Measurements from ENCODE around the gene UBR4.

UBR4 gene

DNA sequence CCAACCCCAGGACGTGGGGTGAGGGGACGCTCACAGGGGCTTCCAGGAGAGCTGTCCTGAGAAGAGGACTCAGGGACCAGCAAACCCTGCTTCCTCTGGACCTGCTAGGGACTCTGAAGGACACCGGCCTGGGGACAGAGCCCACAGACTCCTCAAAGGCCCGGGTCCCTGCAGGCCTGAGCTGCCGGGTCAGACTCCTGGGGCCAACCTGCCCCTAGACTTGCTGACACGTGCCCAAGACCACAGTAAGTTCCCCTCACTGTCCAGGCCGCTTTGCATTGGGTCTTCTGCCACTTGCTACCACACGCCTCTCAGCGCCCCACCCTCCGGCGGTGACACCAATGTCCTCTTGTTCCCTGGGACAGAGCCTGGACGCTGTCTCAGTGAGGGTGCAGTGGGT lies 146.9 kb downstream of the UBR4 start:
- H3K27ac ChIP-seq = no peak overlapping the region
- TF ChIP-seq, protein P1, sequence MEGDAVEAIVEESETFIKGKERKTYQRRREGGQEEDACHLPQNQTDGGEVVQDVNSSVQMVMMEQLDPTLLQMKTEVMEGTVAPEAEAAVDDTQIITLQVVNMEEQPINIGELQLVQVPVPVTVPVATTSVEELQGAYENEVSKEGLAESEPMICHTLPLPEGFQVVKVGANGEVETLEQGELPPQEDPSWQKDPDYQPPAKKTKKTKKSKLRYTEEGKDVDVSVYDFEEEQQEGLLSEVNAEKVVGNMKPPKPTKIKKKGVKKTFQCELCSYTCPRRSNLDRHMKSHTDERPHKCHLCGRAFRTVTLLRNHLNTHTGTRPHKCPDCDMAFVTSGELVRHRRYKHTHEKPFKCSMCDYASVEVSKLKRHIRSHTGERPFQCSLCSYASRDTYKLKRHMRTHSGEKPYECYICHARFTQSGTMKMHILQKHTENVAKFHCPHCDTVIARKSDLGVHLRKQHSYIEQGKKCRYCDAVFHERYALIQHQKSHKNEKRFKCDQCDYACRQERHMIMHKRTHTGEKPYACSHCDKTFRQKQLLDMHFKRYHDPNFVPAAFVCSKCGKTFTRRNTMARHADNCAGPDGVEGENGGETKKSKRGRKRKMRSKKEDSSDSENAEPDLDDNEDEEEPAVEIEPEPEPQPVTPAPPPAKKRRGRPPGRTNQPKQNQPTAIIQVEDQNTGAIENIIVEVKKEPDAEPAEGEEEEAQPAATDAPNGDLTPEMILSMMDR (conservative IDR thresholded peaks at IDR 0.05) = no peak

DNA sequence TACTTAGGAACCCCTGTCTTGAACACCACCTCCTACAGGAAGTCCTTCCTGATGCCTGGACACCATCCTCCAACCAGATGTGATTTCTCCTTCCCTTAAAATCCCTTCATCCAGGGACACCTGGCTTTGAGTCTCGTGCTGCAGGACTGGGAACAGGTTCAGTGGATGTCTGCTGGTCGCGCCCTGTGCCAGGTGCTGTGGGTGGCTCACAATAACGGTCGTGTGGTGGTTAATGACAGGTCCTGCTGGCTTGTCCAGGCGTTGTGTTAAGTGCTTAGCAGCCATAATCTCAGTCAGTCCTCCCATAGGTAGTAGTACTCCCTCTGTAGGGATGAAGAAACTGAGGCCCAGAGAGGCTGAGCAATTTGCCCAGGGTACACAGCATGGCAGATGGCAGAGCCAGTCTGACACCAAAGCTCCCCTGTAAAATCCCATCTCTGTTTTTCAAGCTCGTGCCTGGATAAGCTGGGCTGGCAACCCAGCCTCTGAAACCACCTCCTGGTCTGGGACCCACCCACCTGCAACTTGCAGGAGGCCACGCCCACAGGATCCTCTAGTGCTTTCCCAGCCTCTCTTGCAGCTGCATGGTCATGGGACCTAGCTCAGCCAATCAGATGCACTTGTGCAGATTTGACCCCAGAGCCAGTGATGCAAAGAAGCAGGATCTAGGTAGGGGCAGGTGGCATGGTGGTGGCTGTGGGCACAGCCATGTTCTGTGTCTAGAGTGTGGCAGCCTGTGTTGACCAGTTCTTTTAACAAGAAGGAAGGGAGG lies 147.6 kb downstream of the UBR4 start:
- TF ChIP-seq, protein P1 (conservative IDR thresholded peaks at IDR 0.05) = no peak

DNA sequence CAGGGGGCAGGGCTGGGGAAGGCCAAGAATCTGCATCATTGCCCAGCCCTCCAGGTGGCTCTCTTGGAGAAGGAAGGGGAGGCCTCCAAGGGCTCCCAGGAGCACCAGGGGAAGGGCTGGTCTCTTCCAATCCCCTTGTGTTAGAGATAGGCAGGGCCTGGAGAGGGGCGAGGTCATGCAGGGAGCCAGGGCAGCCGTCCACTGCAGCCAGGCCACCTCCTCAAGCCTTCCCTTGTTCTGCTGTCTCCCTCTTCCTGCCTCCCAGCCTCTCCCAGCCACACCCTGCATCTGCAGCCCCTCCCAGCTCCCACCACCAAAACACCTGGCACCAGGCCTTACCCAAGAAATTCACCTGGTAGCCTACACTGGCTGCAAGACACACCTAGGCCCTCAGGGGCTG lies 148.3 kb downstream of the UBR4 start:
- no peak overlapping the region for H3K27ac ChIP-seq
- TF ChIP-seq, protein P1 (conservative IDR thresholded peaks at IDR 0.05) = no peak

More for the DNA sequence above, 147.6 kb downstream of the UBR4 start:
- no peak overlapping the region for H3K27ac ChIP-seq

DNA sequence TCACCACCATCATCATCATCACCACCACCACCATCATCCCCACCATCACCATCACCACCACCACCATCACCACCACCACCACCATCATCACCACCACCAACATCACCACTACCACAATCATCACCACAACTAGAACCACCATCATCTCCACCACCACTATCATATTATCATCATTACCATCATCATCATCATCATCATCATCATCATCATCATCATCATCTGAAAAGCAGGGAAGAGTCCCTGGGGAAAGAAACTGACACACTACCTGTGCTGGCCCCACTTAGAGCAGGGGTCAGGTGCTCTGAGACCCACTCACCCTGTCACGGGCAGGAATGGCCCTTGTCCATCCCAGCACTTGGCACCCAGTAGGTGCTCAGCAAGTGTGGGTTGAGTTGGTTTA lies 148.7 kb downstream of the UBR4 start:
- TF ChIP-seq, protein P1 (conservative IDR thresholded peaks at IDR 0.05) = no peak
- H3K27ac ChIP-seq = no peak overlapping the region

DNA sequence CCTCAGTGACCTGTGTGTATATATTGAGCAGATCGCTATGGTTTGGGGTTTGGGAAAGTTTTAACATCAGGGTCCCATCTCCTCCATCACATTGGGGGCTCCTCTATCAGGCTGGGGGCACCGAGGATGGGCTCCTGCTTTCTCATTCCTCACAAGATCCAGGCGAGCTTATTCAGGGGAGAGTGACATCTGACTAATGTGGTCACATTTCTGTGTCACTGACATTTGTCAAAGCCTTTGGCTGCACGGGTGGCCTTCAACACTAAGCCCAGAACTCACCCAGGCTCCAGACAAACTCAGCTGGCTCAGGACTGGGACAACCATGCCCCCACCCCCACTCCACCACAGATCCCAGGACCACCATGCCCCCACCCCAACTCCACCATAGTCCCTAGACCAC lies 150.3 kb downstream of the UBR4 start:
- TF ChIP-seq, protein P1 (conservative IDR thresholded peaks at IDR 0.05) = no peak
- no peak overlapping the region for H3K27ac ChIP-seq

DNA sequence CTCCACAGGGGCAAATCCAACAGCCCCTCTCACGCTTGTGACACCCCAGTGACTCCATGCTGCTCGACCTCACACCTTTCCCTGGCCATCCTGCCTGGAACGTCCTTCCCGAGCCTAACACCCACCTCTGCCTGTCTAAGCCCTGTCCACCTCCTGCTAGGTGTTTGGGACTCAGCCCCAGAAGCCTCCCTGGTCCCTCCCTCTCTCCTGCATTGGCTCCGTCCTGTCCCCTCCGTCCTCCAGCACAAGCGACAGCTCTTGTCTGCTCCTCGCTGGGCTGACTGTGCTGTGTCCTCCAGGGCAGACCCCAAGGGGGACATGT lies 151.6 kb downstream of the UBR4 start:
- no peak overlapping the region for H3K27ac ChIP-seq
- TF ChIP-seq, protein P1 (conservative IDR thresholded peaks at IDR 0.05) = no peak

DNA sequence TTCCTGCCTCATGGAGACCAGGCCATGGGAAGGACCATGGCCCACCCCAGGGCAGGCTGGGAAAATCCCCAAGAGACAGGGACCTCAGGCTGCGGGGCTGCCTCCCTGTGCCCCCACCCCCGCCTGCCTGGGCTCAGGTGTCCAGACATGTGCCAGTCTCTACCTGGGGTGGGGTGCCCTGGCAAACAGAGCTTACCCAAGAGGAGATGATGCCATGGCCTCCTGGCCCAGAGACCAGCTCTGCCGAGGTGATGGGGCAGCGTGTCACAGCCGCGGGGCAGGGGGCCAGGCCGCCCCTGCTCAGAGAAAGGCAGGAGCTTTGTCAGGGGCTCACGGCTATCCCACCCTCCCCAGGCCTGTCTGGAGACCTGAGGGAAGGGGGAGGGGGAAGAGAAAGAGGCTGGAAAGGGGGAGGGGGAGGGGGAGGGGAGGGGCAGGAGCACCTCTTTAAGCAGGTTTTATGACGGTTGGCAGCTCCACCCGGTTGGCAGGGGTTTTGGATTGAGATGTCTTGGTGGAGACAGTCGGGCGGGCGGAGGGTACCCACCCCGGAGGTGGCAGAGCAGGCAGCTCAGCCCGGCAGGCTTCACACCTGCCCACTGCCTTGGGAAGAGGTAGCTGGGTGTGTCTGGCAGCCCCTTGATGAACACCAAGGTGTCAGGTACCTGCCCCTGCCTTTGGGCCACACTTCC lies 152.1 kb downstream of the UBR4 start:
- no peak overlapping the region for H3K27ac ChIP-seq
- TF ChIP-seq, protein P1 (conservative IDR thresholded peaks at IDR 0.05) = no peak

All from VCaP (cell line).